Osteocyte (in vitro differentiated cells): Measurements from ENCODE around the gene ARPC1B. TPM values are rescaled to one million over a fixed set of nuclear protein-coding genes. Genes with fewer than 3 reads are reported as not detected.
"Not testable (repeated sequence)": the region's sequence is repeated elsewhere in the genome, so short reads cannot be mapped to it uniquely, and the experiment has no call there.

Experiments
- DNase-seq: peaks from one replicate; pipeline ENCODE4 v3.0.0; 2021; ENCODE audit warnings: mixed read lengths; ENCODE audit not compliant: unreplicated experiment; ENCODE audit errors: extremely low spot score
- H3K27ac Mint-ChIP-seq: one replicate; pipeline ENCODE4 v1.8.0; 2021; ENCODE audit warnings: mild to moderate bottlenecking, mixed read lengths; ENCODE audit not compliant: unreplicated experiment
- H3K27me3 Mint-ChIP-seq: one replicate; pipeline ENCODE4 v1.8.0; 2021; ENCODE audit warnings: mixed read lengths; ENCODE audit not compliant: unreplicated experiment
- H3K36me3 Mint-ChIP-seq: one replicate; pipeline ENCODE4 v1.8.0; 2021; ENCODE audit warnings: mixed read lengths; ENCODE audit not compliant: unreplicated experiment
- H3K4me1 Mint-ChIP-seq: one replicate; pipeline ENCODE4 v1.8.0; 2021; ENCODE audit warnings: mixed read lengths; ENCODE audit not compliant: unreplicated experiment
- H3K4me3 Mint-ChIP-seq: one replicate; pipeline ENCODE4 v1.8.0; 2021; ENCODE audit warnings: mild to moderate bottlenecking, moderate library complexity, mixed read lengths; ENCODE audit not compliant: unreplicated experiment
- H3K9me3 Mint-ChIP-seq: one replicate; pipeline ENCODE4 v1.8.0; 2021; ENCODE audit warnings: mixed read lengths; ENCODE audit not compliant: unreplicated experiment
- CTCF ChIP-seq: fragments of 200-600 bp; sonication (generic); IDR thresholded peaks from 2 replicates; pipeline ENCODE4 v1.5.0; 2021; ENCODE audit warnings: antibody characterized with exemption, mild to moderate bottlenecking, moderate library complexity
- total RNA-seq: library from RNA; stranded (reverse); gene quantifications from 2 replicates; pipeline ENCODE4 v1.2.1, GENCODE V29; 2021

Gene ARPC1B
- total RNA-seq, 1 donor from 2014 or later: 76.1 TPM

GRCh38 chr7:99383203-99383602 lies 8.7 kb downstream of the ARPC1B start:
- H3K36me3 Mint-ChIP-seq: peaks cover 9% of the 10 kb centered on the region
- no peaks in the 10 kb centered on the region for H3K9me3 Mint-ChIP-seq
- H3K27ac Mint-ChIP-seq: no peak overlapping the region
- TF ChIP-seq CTCF: no peak
- H3K4me1 Mint-ChIP-seq: peaks cover 24% of the 10 kb centered on the region
- no peaks in the 10 kb centered on the region for H3K27me3 Mint-ChIP-seq
- no peak for DNase-seq
- no peak overlapping the region for H3K4me3 Mint-ChIP-seq

- H3K27ac Mint-ChIP-seq: no peak overlapping the region
- no peak overlapping the region for H3K4me3 Mint-ChIP-seq
- H3K27me3 Mint-ChIP-seq: no peaks in the 10 kb centered on the region
- H3K9me3 Mint-ChIP-seq: no peaks in the 10 kb centered on the region
- TF ChIP-seq CTCF: no peak
- peaks cover 9% of the 10 kb centered on the region for H3K36me3 Mint-ChIP-seq
- peaks cover 24% of the 10 kb centered on the region for H3K4me1 Mint-ChIP-seq
- no peak for DNase-seq
Measured at GRCh38 chr7:99383791-99384370, 9.4 kb downstream of the ARPC1B start.

- H3K4me1 Mint-ChIP-seq: peaks cover 17% of the 10 kb centered on the region
- H3K27me3 Mint-ChIP-seq: no peaks in the 10 kb centered on the region
- peaks cover 11% of the 10 kb centered on the region for H3K36me3 Mint-ChIP-seq
- no peak overlapping the region for H3K27ac Mint-ChIP-seq
- H3K9me3 Mint-ChIP-seq: no peaks in the 10 kb centered on the region
- no peak overlapping the region for H3K4me3 Mint-ChIP-seq
- no peak for TF ChIP-seq CTCF
- no peak for DNase-seq
Measured at GRCh38 chr7:99384523-99384922, 10.0 kb downstream of the ARPC1B start.

- H3K4me1 Mint-ChIP-seq: peaks cover 7% of the 10 kb centered on the region
- H3K27ac Mint-ChIP-seq: no peak overlapping the region
- no peak for DNase-seq
- H3K36me3 Mint-ChIP-seq: peaks cover 11% of the 10 kb centered on the region
- no peak overlapping the region for H3K4me3 Mint-ChIP-seq
- TF ChIP-seq CTCF: no peak
- no peaks in the 10 kb centered on the region for H3K9me3 Mint-ChIP-seq
- no peaks in the 10 kb centered on the region for H3K27me3 Mint-ChIP-seq
Measured at GRCh38 chr7:99385564-99385963, 11.0 kb downstream of the ARPC1B start.

- Mint-ChIP-seq H3K27ac (no peak overlapping the region), H3K9me3 (no peaks in the 10 kb centered on the region), H3K36me3 (peaks cover 11% of the 10 kb centered on the region), H3K4me1 (no peaks in the 10 kb centered on the region), H3K27me3 (no peaks in the 10 kb centered on the region), H3K4me3 (no peak overlapping the region)
- no peak for DNase-seq
- peak; percentile 36 for TF ChIP-seq CTCF
Measured at GRCh38 chr7:99386584-99387238, 12.2 kb downstream of the ARPC1B start.

GRCh38 chr7:99387239-99387635 lies 12.7 kb downstream of the ARPC1B start:
- not testable (repeated sequence) for H3K4me3 Mint-ChIP-seq, H3K27me3 Mint-ChIP-seq, H3K4me1 Mint-ChIP-seq, H3K27ac Mint-ChIP-seq, DNase-seq, H3K9me3 Mint-ChIP-seq
- H3K36me3 Mint-ChIP-seq: peaks cover 11% of the 10 kb centered on the region
